ENCODE measurements around the gene OS9.
"Not testable (repeated sequence)": the region's sequence is repeated elsewhere in the genome, so short reads cannot be mapped to it uniquely, and the experiment has no call there.

The OS9 gene

GRCh38 chr12:57693659-57694458 lies at the start of gene OS9:
OS9 (plus strand) TSS chr12:57694132; CDS start chr12:57694162, 30 bp downstream.
- DNase-seq (ENCODE audit: low read depth): peak; percentile 100

GRCh38 chr12:57645990-57646658 lies 47.8 kb upstream of the OS9 start:
- peak; percentile 32 for DNase-seq (ENCODE audit: low read depth)

GRCh38 chr12:57646659-57647049 lies 47.3 kb upstream of the OS9 start:
- DNase-seq (ENCODE audit: low read depth): not testable (repeated sequence)

GRCh38 chr12:57654042-57654441 lies 39.9 kb upstream of the OS9 start:
- no peak for DNase-seq (ENCODE audit: low read depth)

GRCh38 chr12:57655541-57656240 lies 38.2 kb upstream of the OS9 start:
- no peak for DNase-seq (ENCODE audit: low read depth)

GRCh38 chr12:57656408-57656807 lies 37.5 kb upstream of the OS9 start:
- not testable (repeated sequence) for DNase-seq (ENCODE audit: low read depth)

- DNase-seq (ENCODE audit: low read depth): peak; percentile 32
Observed at GRCh38 chr12:57657744-57658143, 36.2 kb upstream of the OS9 start.

- DNase-seq (ENCODE audit: low read depth): no peak
Observed at GRCh38 chr12:57658890-57659289, 35.0 kb upstream of the OS9 start.

GRCh38 chr12:57661376-57661775 lies 32.6 kb upstream of the OS9 start:
- no peak for DNase-seq (ENCODE audit: low read depth)

- DNase-seq (ENCODE audit: low read depth): not testable (repeated sequence)
Observed at GRCh38 chr12:57665066-57665820, 28.7 kb upstream of the OS9 start.

- DNase-seq (ENCODE audit: low read depth): no peak
Observed at GRCh38 chr12:57666897-57667296, 27.0 kb upstream of the OS9 start.

- not testable (repeated sequence) for DNase-seq (ENCODE audit: low read depth)
Observed at GRCh38 chr12:57669691-57670090, 24.2 kb upstream of the OS9 start.

- not testable (repeated sequence) for DNase-seq (ENCODE audit: low read depth)
Observed at GRCh38 chr12:57671811-57672210, 22.1 kb upstream of the OS9 start.

GRCh38 chr12:57672801-57673200 lies 21.1 kb upstream of the OS9 start:
- no peak for DNase-seq (ENCODE audit: low read depth)

GRCh38 chr12:57674691-57675090 lies 19.2 kb upstream of the OS9 start:
- no peak for DNase-seq (ENCODE audit: low read depth)

GRCh38 chr12:57677947-57678346 lies 16.0 kb upstream of the OS9 start:
- DNase-seq (ENCODE audit: low read depth): not testable (repeated sequence)

GRCh38 chr12:57679697-57680096 lies 14.2 kb upstream of the OS9 start:
- no peak for DNase-seq (ENCODE audit: low read depth)

GRCh38 chr12:57687862-57688261 lies 6.1 kb upstream of the OS9 start:
- no peak for DNase-seq (ENCODE audit: low read depth)

- DNase-seq (ENCODE audit: low read depth): no peak
Observed at GRCh38 chr12:57688931-57689330, 5.0 kb upstream of the OS9 start.

- DNase-seq (ENCODE audit: low read depth): no peak
Observed at GRCh38 chr12:57692500-57692899, 1.4 kb upstream of the OS9 start.

- no peak for DNase-seq (ENCODE audit: low read depth)
Observed at GRCh38 chr12:57693317-57693658, 644 bp upstream of the OS9 start.

GRCh38 chr12:57694459-57695019 lies 607 bp downstream of the OS9 start:
- no peak for DNase-seq (ENCODE audit: low read depth)

Measured in amniotic epithelial cell (primary cell).